Measurements from ENCODE around the gene MYL7. TPM values are rescaled to one million over a fixed set of nuclear protein-coding genes. Genes with fewer than 3 reads are reported as not detected.

MYL7 gene
- total RNA-seq, 2 experiments from 2014 or later = not detected

- Mint-ChIP-seq H3K27me3 (no peaks in the 10 kb centered on the region), H3K36me3 (ENCODE audit: low read depth) (no peaks in the 10 kb centered on the region), H3K4me3 (no peak overlapping the region), H3K9me3 (no peaks in the 10 kb centered on the region), H3K4me1 (ENCODE audit: low read depth) (no peaks in the 10 kb centered on the region), H3K27ac (no peak overlapping the region)
- H3K36me3 ChIP-seq (ENCODE audit: insufficient read depth, low read length) = no peaks in the 10 kb centered on the region
- no peaks in the 10 kb centered on the region for H3K27me3 ChIP-seq (ENCODE audit: control insufficient read depth in 1 of 2, insufficient read depth in 2 of 2, low read length in 2 of 2)
- H3K4me3 ChIP-seq (ENCODE audit: low read length) = no peak overlapping the region
- TF ChIP-seq, protein P1, sequence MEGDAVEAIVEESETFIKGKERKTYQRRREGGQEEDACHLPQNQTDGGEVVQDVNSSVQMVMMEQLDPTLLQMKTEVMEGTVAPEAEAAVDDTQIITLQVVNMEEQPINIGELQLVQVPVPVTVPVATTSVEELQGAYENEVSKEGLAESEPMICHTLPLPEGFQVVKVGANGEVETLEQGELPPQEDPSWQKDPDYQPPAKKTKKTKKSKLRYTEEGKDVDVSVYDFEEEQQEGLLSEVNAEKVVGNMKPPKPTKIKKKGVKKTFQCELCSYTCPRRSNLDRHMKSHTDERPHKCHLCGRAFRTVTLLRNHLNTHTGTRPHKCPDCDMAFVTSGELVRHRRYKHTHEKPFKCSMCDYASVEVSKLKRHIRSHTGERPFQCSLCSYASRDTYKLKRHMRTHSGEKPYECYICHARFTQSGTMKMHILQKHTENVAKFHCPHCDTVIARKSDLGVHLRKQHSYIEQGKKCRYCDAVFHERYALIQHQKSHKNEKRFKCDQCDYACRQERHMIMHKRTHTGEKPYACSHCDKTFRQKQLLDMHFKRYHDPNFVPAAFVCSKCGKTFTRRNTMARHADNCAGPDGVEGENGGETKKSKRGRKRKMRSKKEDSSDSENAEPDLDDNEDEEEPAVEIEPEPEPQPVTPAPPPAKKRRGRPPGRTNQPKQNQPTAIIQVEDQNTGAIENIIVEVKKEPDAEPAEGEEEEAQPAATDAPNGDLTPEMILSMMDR (IDR thresholded peaks at IDR 0.05) = no peak
- ATAC-seq (ENCODE audit: poor library complexity) (no peak), DNase-seq (no peak)
- intact Hi-C loops (cut with DNase I, micrococcal nuclease) = no loop called here
- H3K9me3 ChIP-seq (ENCODE audit: control insufficient read depth in 1 of 2, insufficient read depth in 1 of 2, low read length in 2 of 2) = no peaks in the 10 kb centered on the region
- no peaks in the 10 kb centered on the region for H3K4me1 ChIP-seq (ENCODE audit: insufficient read depth, low read length)
- no peak overlapping the region for H3K27ac ChIP-seq (ENCODE audit: low read depth in 1 of 2, low read length in 2 of 2)
- POLR2A ChIA-PET = no interaction called here
- CTCF ChIA-PET = interaction anchor here (1.4 kb wide), 1 partner anchor 12 kb away, joined by 4 read pairs; no protein-coding TSS in a partner anchor
Observed at GRCh38 chr7:44136731-44137130, 4.4 kb downstream of the MYL7 start.

GRCh38 chr7:44134943-44135628 is 6.0 kb downstream of the MYL7 start:
- Histone ChIP-seq H3K4me1 (ENCODE audit: insufficient read depth, low read length) (no peaks in the 10 kb centered on the region), H3K4me3 (ENCODE audit: low read length) (no peak overlapping the region), H3K36me3 (ENCODE audit: insufficient read depth, low read length) (no peaks in the 10 kb centered on the region), H3K27ac (ENCODE audit: low read depth in 1 of 2, low read length in 2 of 2) (no peak overlapping the region), H3K9me3 (ENCODE audit: control insufficient read depth in 1 of 2, insufficient read depth in 1 of 2, low read length in 2 of 2) (no peaks in the 10 kb centered on the region), H3K27me3 (ENCODE audit: control insufficient read depth in 1 of 2, insufficient read depth in 2 of 2, low read length in 2 of 2) (no peaks in the 10 kb centered on the region)
- ChIA-PET POLR2A (no interaction called here), CTCF (no interaction called here)
- no peaks in the 10 kb centered on the region for H3K27me3 Mint-ChIP-seq
- no peak for ATAC-seq (ENCODE audit: poor library complexity)
- intact Hi-C loops (cut with DNase I, micrococcal nuclease) = no loop called here
- no peaks in the 10 kb centered on the region for H3K4me1 Mint-ChIP-seq (ENCODE audit: low read depth)
- H3K9me3 Mint-ChIP-seq = no peaks in the 10 kb centered on the region
- H3K36me3 Mint-ChIP-seq (ENCODE audit: low read depth) = no peaks in the 10 kb centered on the region
- TF ChIP-seq, protein P1 (IDR thresholded peaks at IDR 0.05) = no peak
- H3K4me3 Mint-ChIP-seq = no peak overlapping the region
- no peak overlapping the region for H3K27ac Mint-ChIP-seq
- no peak for DNase-seq

GRCh38 chr7:44133295-44133694 is 7.8 kb downstream of the MYL7 start:
- no peaks in the 10 kb centered on the region for H3K4me1 Mint-ChIP-seq (ENCODE audit: low read depth)
- Histone ChIP-seq H3K4me3 (ENCODE audit: low read length) (no peak overlapping the region), H3K36me3 (ENCODE audit: insufficient read depth, low read length) (no peaks in the 10 kb centered on the region), H3K27ac (ENCODE audit: low read depth in 1 of 2, low read length in 2 of 2) (no peak overlapping the region), H3K9me3 (ENCODE audit: control insufficient read depth in 1 of 2, insufficient read depth in 1 of 2, low read length in 2 of 2) (no peaks in the 10 kb centered on the region), H3K4me1 (ENCODE audit: insufficient read depth, low read length) (no peaks in the 10 kb centered on the region), H3K27me3 (ENCODE audit: control insufficient read depth in 1 of 2, insufficient read depth in 2 of 2, low read length in 2 of 2) (no peaks in the 10 kb centered on the region)
- ATAC-seq (ENCODE audit: poor library complexity) (no peak), DNase-seq (no peak)
- intact Hi-C loops (cut with DNase I, micrococcal nuclease) = no loop called here
- TF ChIP-seq, protein P1 (IDR thresholded peaks at IDR 0.05) = no peak
- ChIA-PET CTCF (no interaction called here), POLR2A (no interaction called here)
- no peaks in the 10 kb centered on the region for H3K36me3 Mint-ChIP-seq (ENCODE audit: low read depth)
- H3K4me3 Mint-ChIP-seq = no peak overlapping the region
- H3K9me3 Mint-ChIP-seq = no peaks in the 10 kb centered on the region
- H3K27me3 Mint-ChIP-seq = no peaks in the 10 kb centered on the region
- no peak overlapping the region for H3K27ac Mint-ChIP-seq

All from CD4-positive, alpha-beta T cell (primary cell).